Measurements from ENCODE around the gene AIF1L.

- TF ChIP-seq EZH2 (optimal IDR thresholded peaks at IDR 0.05; ENCODE audit: low read depth, low read length): no peak
- TF ChIP-seq CTCF (IDR thresholded peaks at IDR 0.05; ENCODE audit: low read length): no peak
Measured at GRCh38 chr9:131140550-131140949, 44.2 kb downstream of the AIF1L start.

Data from MM.1S (cell line).